Stimulated activated CD4-positive, alpha-beta T cell treated with anti-CD3 and anti-CD28 coated beads, Interleukin-1b, Interleukin-23, amount 100 ng/mL, for 24 hours (primary cell): ENCODE data around the gene COL18A1.
A peak's percentile ranks its signal among the peaks of the same experiment; 100 is the strongest.

Experiments
- DNase-seq, 4 experiments: peaks; one replicate each; pipeline ENCODE4 v3.0.0-alpha.2; 2020; ENCODE audit warnings: low read depth in 4 of 4, low spot score in 1 of 4

Gene COL18A1

GRCh38 chr21:45541221-45542039 is 136.5 kb downstream of the COL18A1 start:
- peak; percentile 58 to 81 (median 72) for DNase-seq

- peak in 3 of 4 experiments; percentile 62 to 67 (median 67) for DNase-seq
These were observed 137.3 kb downstream of the COL18A1 start, which contains the start of gene SLC19A1 for GRCh38 chr21:45542242-45542666. TSS of gene SLC19A1 (minus strand) at chr21:45542440. CDS start at chr21:45537959, 4,481 bp downstream.

GRCh38 chr21:45542667-45543370 is 137.9 kb downstream of the COL18A1 start:
- DNase-seq = no peak

GRCh38 chr21:45543371-45543709 is 138.4 kb downstream of the COL18A1 start:
- DNase-seq = no peak

GRCh38 chr21:45543710-45544448 is 138.9 kb downstream of the COL18A1 start:
- no peak for DNase-seq

GRCh38 chr21:45544449-45545235 is 139.7 kb downstream of the COL18A1 start:
- DNase-seq = no peak

- DNase-seq = no peak
These were observed 140.2 kb downstream of the COL18A1 start for GRCh38 chr21:45545236-45545570.

- DNase-seq = no peak
These were observed 140.9 kb downstream of the COL18A1 start for GRCh38 chr21:45545691-45546531.

- DNase-seq = no peak
These were observed 141.9 kb downstream of the COL18A1 start for GRCh38 chr21:45546636-45547544.

GRCh38 chr21:45547545-45547900 is 142.6 kb downstream of the COL18A1 start:
- DNase-seq = no peak

GRCh38 chr21:45548711-45549491 is 143.9 kb downstream of the COL18A1 start:
- no peak for DNase-seq

GRCh38 chr21:45549626-45550463 is 144.9 kb downstream of the COL18A1 start:
- no peak for DNase-seq

- peak in 1 of 4 experiments; percentile 52 for DNase-seq
These were observed 145.7 kb downstream of the COL18A1 start for GRCh38 chr21:45550522-45551210.

GRCh38 chr21:45551316-45551715 is 146.4 kb downstream of the COL18A1 start:
- no peak for DNase-seq

GRCh38 chr21:45551783-45552695 is 147.1 kb downstream of the COL18A1 start:
- DNase-seq = no peak
